Neuronal stem cell (in vitro differentiated cells): Measurements from ENCODE around the gene CEP170.

Experiments
- DNase-seq: peaks from one replicate; pipeline ENCODE4 v3.0.0-alpha.2; 2013; ENCODE audit warnings: low spot score
- H2AFZ ChIP-seq: one replicate; pipeline ENCODE4 v1.6.1; 2013; ENCODE audit warnings: mild to moderate bottlenecking, low read length, inconsistent platforms
- H2AK5ac ChIP-seq: 2 replicates; pipeline ENCODE4 v1.6.1; 2013; ENCODE audit warnings: low read depth, mild to moderate bottlenecking, inconsistent platforms, low read length, moderate library complexity, mixed read lengths
- H2BK120ac ChIP-seq: 2 replicates; pipeline ENCODE4 v1.6.1; 2013; ENCODE audit warnings: low read depth, mild to moderate bottlenecking, inconsistent platforms, low read length, moderate library complexity, mixed read lengths
- H2BK12ac ChIP-seq: one replicate; pipeline ENCODE4 v1.6.1; 2013; ENCODE audit warnings: low read length, inconsistent platforms
- H2BK15ac ChIP-seq: 2 replicates; pipeline ENCODE4 v1.6.1; 2013; ENCODE audit warnings: mild to moderate bottlenecking, low read length, inconsistent platforms, mixed read lengths
- H2BK5ac ChIP-seq: one replicate; pipeline ENCODE4 v1.6.1; 2013; ENCODE audit warnings: inconsistent platforms, mild to moderate bottlenecking, low read length, moderate library complexity
- H3K14ac ChIP-seq: one replicate; pipeline ENCODE4 v1.6.1; 2013; ENCODE audit warnings: low read length, inconsistent platforms
- H3K18ac ChIP-seq: 2 replicates; pipeline ENCODE4 v1.6.1; 2013; ENCODE audit warnings: low read length, inconsistent platforms
- H3K23ac ChIP-seq: 2 replicates; pipeline ENCODE4 v1.6.1; 2013; ENCODE audit warnings: low read depth, mild to moderate bottlenecking, mixed read lengths, low read length, inconsistent platforms; ENCODE audit not compliant: poor library complexity
- H3K27ac ChIP-seq: replicated peaks from 3 replicates; pipeline ENCODE4 v1.5.1; 2013; ENCODE audit warnings: low read length, inconsistent platforms
- H3K27me3 ChIP-seq, 3 experiments: 2 replicates each; pipeline ENCODE4 v1.6.1; 2013; ENCODE audit warnings: low read length in 3 of 3, mild to moderate bottlenecking in 2 of 3, inconsistent platforms in 1 of 3, low read depth in 1 of 3, mixed read lengths in 1 of 3, moderate library complexity in 1 of 3; ENCODE audit not compliant: control insufficient read depth in 3 of 3, insufficient read depth in 3 of 3
- H3K36me3 ChIP-seq, 2 donors: replicated peaks in 1 of 2; 2 replicates each; pipeline ENCODE4 v1.6.1; 2013; ENCODE audit warnings: low read length in 2 of 2; ENCODE audit not compliant: control insufficient read depth in 2 of 2, insufficient read depth in 2 of 2
- H3K4ac ChIP-seq: 2 replicates; pipeline ENCODE4 v1.6.1; 2013; ENCODE audit warnings: inconsistent platforms, mild to moderate bottlenecking, low read length, moderate library complexity
- H3K4me1 ChIP-seq, 2 donors: 1 replicate in 1 of 2; 2 replicates in 1 of 2; pipeline ENCODE4 v1.6.1; 2013; ENCODE audit warnings: low read length in 2 of 2, low read depth in 1 of 2; ENCODE audit not compliant: control insufficient read depth in 2 of 2, insufficient read depth in 1 of 2
- H3K4me2 ChIP-seq: one replicate; pipeline ENCODE4 v1.6.1; 2013; ENCODE audit warnings: mild to moderate bottlenecking, low read length, inconsistent platforms; ENCODE audit not compliant: insufficient read depth, poor library complexity, severe bottlenecking
- H3K4me3 ChIP-seq, 2 donors: 2 replicates each; pipeline ENCODE4 v1.5.1; 2013; ENCODE audit warnings: low read length in 2 of 2, mild to moderate bottlenecking in 2 of 2, inconsistent platforms in 1 of 2, moderate library complexity in 1 of 2
- H3K79me1 ChIP-seq: one replicate; pipeline ENCODE4 v1.6.1; 2013; ENCODE audit warnings: low read depth, mild to moderate bottlenecking, inconsistent platforms, low read length, moderate library complexity
- H3K9ac ChIP-seq: one replicate; pipeline ENCODE4 v1.6.1; 2013; ENCODE audit warnings: mild to moderate bottlenecking, low read depth, low read length, inconsistent platforms; ENCODE audit not compliant: poor library complexity
- H3K9me3 ChIP-seq, 2 donors: replicated peaks in 1 of 2; 2 replicates each; pipeline versions ENCODE3 to v1.6.1; 2013; ENCODE audit warnings: low read length in 2 of 2, mild to moderate bottlenecking in 2 of 2, inconsistent platforms in 1 of 2, low read depth in 1 of 2, mixed read lengths in 1 of 2, moderate library complexity in 1 of 2; ENCODE audit not compliant: control insufficient read depth in 2 of 2, insufficient read depth in 1 of 2
- H4K8ac ChIP-seq: one replicate; pipeline ENCODE4 v1.6.1; 2013; ENCODE audit warnings: low read depth, mild to moderate bottlenecking, inconsistent platforms, low read length, moderate library complexity
- H4K91ac ChIP-seq: one replicate; pipeline ENCODE4 v1.6.1; 2013; ENCODE audit warnings: low read length, low read depth, mild to moderate bottlenecking, inconsistent platforms; ENCODE audit not compliant: poor library complexity
- WGBS, 2 donors: extraction: QIAGEN DNeasy Blood & Tissue Kit; methylation state at CpG; one replicate each; pipeline ENCODE4 v1.1.7; 2013; ENCODE audit warnings: missing lambda C conversion rate in 2 of 2, mixed read lengths in 1 of 2; ENCODE audit not compliant: insufficient read length in 2 of 2, insufficient replicate concordance in 1 of 2; ENCODE audit errors: extremely low coverage in 2 of 2; 5-methylcytosine and 5-hydroxymethylcytosine counted together

Gene CEP170

GRCh38 chr1:243287652-243288051 lies 32.6 kb upstream of the CEP170 start:
- no peak overlapping the region for H3K4ac ChIP-seq
- WGBS, 2 donors: no CpG with 5 or more reads among the region's 1 CpG
- no peak overlapping the region for H3K23ac ChIP-seq
- no peak overlapping the region for H2BK120ac ChIP-seq
- H4K91ac ChIP-seq: no peak overlapping the region
- H2AK5ac ChIP-seq: no peak overlapping the region
- H3K14ac ChIP-seq: no peak overlapping the region
- H3K18ac ChIP-seq: no peak overlapping the region
- H3K27me3 ChIP-seq: no peaks in the 10 kb centered on the region
- no peak overlapping the region for H3K4me2 ChIP-seq
- H3K27ac ChIP-seq: no peak overlapping the region
- DNase-seq: no peak
- H3K4me1 ChIP-seq: peaks cover 0 to 2% of the 10 kb centered on the region in 2 donors
- peaks cover 3 to 28% of the 10 kb centered on the region in 2 donors for H3K36me3 ChIP-seq
- no peaks in the 10 kb centered on the region for H3K79me1 ChIP-seq
- H2AFZ ChIP-seq: no peak overlapping the region
- no peak overlapping the region for H2BK12ac ChIP-seq
- no peak overlapping the region for H2BK15ac ChIP-seq
- no peak overlapping the region for H4K8ac ChIP-seq
- H3K4me3 ChIP-seq: no peak overlapping the region
- H3K9me3 ChIP-seq: no peaks in the 10 kb centered on the region
- H3K9ac ChIP-seq: no peak overlapping the region
- H2BK5ac ChIP-seq: no peak overlapping the region

- H2BK5ac ChIP-seq: no peak overlapping the region
- H3K4me1 ChIP-seq: peaks cover 0 to 2% of the 10 kb centered on the region in 2 donors
- H3K9ac ChIP-seq: no peak overlapping the region
- H3K27me3 ChIP-seq: no peaks in the 10 kb centered on the region
- H4K8ac ChIP-seq: no peak overlapping the region
- H3K4ac ChIP-seq: no peak overlapping the region
- no peak overlapping the region for H3K4me3 ChIP-seq
- no peaks in the 10 kb centered on the region for H3K9me3 ChIP-seq
- H2BK120ac ChIP-seq: no peak overlapping the region
- H3K27ac ChIP-seq: no peak overlapping the region
- H2AFZ ChIP-seq: no peak overlapping the region
- H3K23ac ChIP-seq: no peak overlapping the region
- H2BK15ac ChIP-seq: no peak overlapping the region
- H3K36me3 ChIP-seq: peaks cover 3 to 28% of the 10 kb centered on the region in 2 donors
- H4K91ac ChIP-seq: no peak overlapping the region
- H3K14ac ChIP-seq: no peak overlapping the region
- no peak overlapping the region for H2BK12ac ChIP-seq
- no peak for DNase-seq
- H2AK5ac ChIP-seq: no peak overlapping the region
- WGBS, 2 donors: no CpG with 5 or more reads among the region's 2 CpGs
- H3K4me2 ChIP-seq: no peak overlapping the region
- no peak overlapping the region for H3K18ac ChIP-seq
- no peaks in the 10 kb centered on the region for H3K79me1 ChIP-seq
Observed at GRCh38 chr1:243287123-243287460, 32.0 kb upstream of the CEP170 start.

GRCh38 chr1:243286409-243287122 lies 31.5 kb upstream of the CEP170 start:
- Histone ChIP-seq H2AK5ac (no peak overlapping the region), H3K9me3 (no peaks in the 10 kb centered on the region), H3K14ac (no peak overlapping the region), H3K4me3 (no peak overlapping the region), H3K27ac (no peak overlapping the region), H4K91ac (no peak overlapping the region), H3K23ac (no peak overlapping the region), H2BK15ac (no peak overlapping the region), H3K4ac (no peak overlapping the region), H3K4me1 (peaks cover 0 to 2% of the 10 kb centered on the region in 2 donors), H3K4me2 (no peak overlapping the region), H3K36me3 (peaks cover 4 to 33% of the 10 kb centered on the region in 2 donors), H4K8ac (no peak overlapping the region), H3K79me1 (no peaks in the 10 kb centered on the region), H3K27me3 (no peaks in the 10 kb centered on the region), H2BK12ac (no peak overlapping the region), H2AFZ (no peak overlapping the region), H2BK5ac (no peak overlapping the region), H3K18ac (no peak overlapping the region), H3K9ac (no peak overlapping the region), H2BK120ac (no peak overlapping the region)
- DNase-seq: no peak
- WGBS, 2 donors: no CpG with 5 or more reads among the region's 8 CpGs

GRCh38 chr1:243281672-243282071 lies 26.6 kb upstream of the CEP170 start:
- Histone ChIP-seq H3K14ac (no peak overlapping the region), H3K36me3 (peaks cover 2 to 23% of the 10 kb centered on the region in 2 donors), H4K91ac (no peak overlapping the region), H2BK12ac (no peak overlapping the region), H3K9me3 (peaks cover 0 to 3% of the 10 kb centered on the region in 2 donors), H2BK120ac (no peak overlapping the region), H3K9ac (no peak overlapping the region), H3K4me2 (no peak overlapping the region), H2AFZ (no peak overlapping the region), H3K18ac (no peak overlapping the region), H2AK5ac (no peak overlapping the region), H3K27ac (no peak overlapping the region), H3K23ac (no peak overlapping the region), H3K79me1 (no peaks in the 10 kb centered on the region), H2BK5ac (no peak overlapping the region), H3K27me3 (no peaks in the 10 kb centered on the region), H3K4me3 (no peak overlapping the region), H3K4me1 (peaks cover 0 to 2% of the 10 kb centered on the region in 2 donors), H2BK15ac (no peak overlapping the region), H4K8ac (no peak overlapping the region), H3K4ac (no peak overlapping the region)
- no peak for DNase-seq
- WGBS, 2 donors: no CpG with 5 or more reads among the region's 5 CpGs
